Measurements from ENCODE around the gene OTUD7B. TPM values are rescaled to one million over a fixed set of nuclear protein-coding genes. Genes with fewer than 3 reads are reported as not detected.

The OTUD7B gene
- total RNA-seq, 1 experiment from 2014 or later: 23.5 TPM

DNA sequence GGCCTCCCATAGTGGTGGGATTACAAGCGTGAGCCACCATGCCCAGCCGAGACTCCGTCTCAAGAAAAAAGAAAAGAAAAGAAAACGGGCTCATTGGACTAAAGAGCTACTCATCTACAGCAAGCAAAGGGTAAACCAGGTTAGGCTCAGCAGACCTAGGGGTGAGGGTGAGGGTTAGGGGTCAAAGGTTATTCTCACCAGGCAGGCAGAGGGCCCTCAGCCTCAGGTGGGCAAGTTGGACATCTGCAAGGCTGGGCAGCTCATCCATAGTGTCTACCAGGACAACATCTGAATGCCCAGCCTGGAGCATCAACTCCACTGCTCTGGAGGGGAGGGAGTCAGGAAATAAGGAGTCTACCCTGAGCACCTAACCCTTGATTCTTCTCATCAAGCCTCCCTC, 77.3 kb downstream of the OTUD7B start:
- no peak overlapping the region for H2AFZ ChIP-seq (ENCODE audit: low read length)
- no peak overlapping the region for H3T11ph ChIP-seq (ENCODE audit: low read length)
- H3K4me3 Mint-ChIP-seq: no peak overlapping the region
- DNase-seq: no peak
- WGBS (ENCODE audit: extremely low coverage, insufficient read length, low lambda C conversion rate): no CpG with 5 or more reads among the region's 4 CpGs
- no peak overlapping the region for H2BK12ac ChIP-seq (ENCODE audit: insufficient read length, low read depth, low read length)
- H3K36me3 Mint-ChIP-seq (ENCODE audit: insufficient read depth in 1 of 3, low read depth in 3 of 3): no peaks in the 10 kb centered on the region; a peak in 2 of 7 replicates
- H2BK120ac ChIP-seq (ENCODE audit: low read depth, low read length, poor library complexity, severe bottlenecking): no peak overlapping the region
- TF ChIP-seq, protein P1, sequence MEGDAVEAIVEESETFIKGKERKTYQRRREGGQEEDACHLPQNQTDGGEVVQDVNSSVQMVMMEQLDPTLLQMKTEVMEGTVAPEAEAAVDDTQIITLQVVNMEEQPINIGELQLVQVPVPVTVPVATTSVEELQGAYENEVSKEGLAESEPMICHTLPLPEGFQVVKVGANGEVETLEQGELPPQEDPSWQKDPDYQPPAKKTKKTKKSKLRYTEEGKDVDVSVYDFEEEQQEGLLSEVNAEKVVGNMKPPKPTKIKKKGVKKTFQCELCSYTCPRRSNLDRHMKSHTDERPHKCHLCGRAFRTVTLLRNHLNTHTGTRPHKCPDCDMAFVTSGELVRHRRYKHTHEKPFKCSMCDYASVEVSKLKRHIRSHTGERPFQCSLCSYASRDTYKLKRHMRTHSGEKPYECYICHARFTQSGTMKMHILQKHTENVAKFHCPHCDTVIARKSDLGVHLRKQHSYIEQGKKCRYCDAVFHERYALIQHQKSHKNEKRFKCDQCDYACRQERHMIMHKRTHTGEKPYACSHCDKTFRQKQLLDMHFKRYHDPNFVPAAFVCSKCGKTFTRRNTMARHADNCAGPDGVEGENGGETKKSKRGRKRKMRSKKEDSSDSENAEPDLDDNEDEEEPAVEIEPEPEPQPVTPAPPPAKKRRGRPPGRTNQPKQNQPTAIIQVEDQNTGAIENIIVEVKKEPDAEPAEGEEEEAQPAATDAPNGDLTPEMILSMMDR (conservative IDR thresholded peaks at IDR 0.05): no peak
- no peak overlapping the region for H4K5ac ChIP-seq (ENCODE audit: insufficient read length, low read depth, low read length)
- H3K27ac ChIP-seq (ENCODE audit: insufficient read length, low read depth, low read length): no peak overlapping the region
- no peak overlapping the region for H3K4ac ChIP-seq (ENCODE audit: low read depth, low read length)
- H3K14ac ChIP-seq (ENCODE audit: insufficient read depth, low read length): no peak overlapping the region
- no peak overlapping the region for H2AK5ac ChIP-seq (ENCODE audit: insufficient read length, low read length)
- H3K4me1 Mint-ChIP-seq: peaks cover 36% of the 10 kb centered on the region in 2 experiments
- H4K8ac ChIP-seq (replicated peaks; ENCODE audit: insufficient read length, low read depth, low read length): no peak overlapping the region
- no peak overlapping the region for H2BK20ac ChIP-seq (ENCODE audit: low read depth, low read length, poor library complexity, severe bottlenecking)
- no peak overlapping the region for H2BK15ac ChIP-seq (ENCODE audit: low read depth, low read length)
- H3K9ac ChIP-seq (ENCODE audit: extremely low read depth, insufficient read length, low read length): no peak overlapping the region
- H3K4me2 ChIP-seq (ENCODE audit: insufficient read depth, insufficient read length, low read length): no peak overlapping the region
- no peaks in the 10 kb centered on the region for H3K9me3 Mint-ChIP-seq
- H2BK5ac ChIP-seq (ENCODE audit: insufficient read length, low read length): no peak overlapping the region
- no peak overlapping the region for H4K91ac ChIP-seq (ENCODE audit: insufficient read length, low read depth, low read length)
- no peaks in the 10 kb centered on the region for H3K79me1 ChIP-seq (ENCODE audit: insufficient read depth, low read depth, low read length, poor library complexity, severe bottlenecking)
- H3K4me1 ChIP-seq (ENCODE audit: insufficient read depth, low read length): peaks cover 9% of the 10 kb centered on the region; the same call in 1 of the 2 replicates
- H3K27me3 ChIP-seq (ENCODE audit: insufficient read depth, low read length): no peaks in the 10 kb centered on the region
- no peak overlapping the region for H3K18ac ChIP-seq (ENCODE audit: insufficient read length, low read depth, low read length)
- H3K27me3 Mint-ChIP-seq (ENCODE audit: low read depth): no peaks in the 10 kb centered on the region
- no peak overlapping the region for H3K56ac ChIP-seq (ENCODE audit: insufficient read length, low read depth, low read length)
- no peak overlapping the region; a peak in 1 of 7 replicates for H3K27ac Mint-ChIP-seq
- H3K23me2 ChIP-seq (ENCODE audit: insufficient read length, low read depth, low read length, poor library complexity, severe bottlenecking): peaks cover 17% of the 10 kb centered on the region
- H3K23ac ChIP-seq (ENCODE audit: insufficient read length, low read depth, low read length): no peak overlapping the region
- H3K79me2 ChIP-seq (ENCODE audit: insufficient read depth, low read length): no peaks in the 10 kb centered on the region
- H4K20me1 ChIP-seq (ENCODE audit: control insufficient read depth, insufficient read depth, insufficient read length): no peaks in the 10 kb centered on the region
- no peaks in the 10 kb centered on the region for H3K9me3 ChIP-seq (ENCODE audit: control insufficient read depth, low read depth, low read length)
